Spleen (tissue), 11 donors: ENCODE data around the gene CPE. TPM values are rescaled to one million over a fixed set of nuclear protein-coding genes. Genes with fewer than 3 reads are reported as not detected.
"Not testable (repeated sequence)": the region's sequence is repeated elsewhere in the genome, so short reads cannot be mapped to it uniquely, and the experiment has no call there.

Experiments used
- DNase-seq: peaks from one replicate; pipeline ENCODE4 v3.0.0-alpha.2; 2020
- H3K27ac ChIP-seq, 8 donors: fragments of 200-600 bp; sonication (generic) in 7 of 8; 1 replicate in 4 of 8; 2 replicates in 4 of 8; pipeline versions ENCODE4 v1.5.0 to v1.8.0; 2016 to 2021; ENCODE audit warnings: inconsistent platforms in 4 of 8, mild to moderate bottlenecking in 4 of 8, moderate library complexity in 1 of 8
- H3K27me3 ChIP-seq, 7 donors: fragments of 200-600 bp; sonication (generic) in 6 of 7; replicated peaks in 1 of 7; 1 replicate in 4 of 7; 2 replicates in 3 of 7; pipeline versions ENCODE4 v1.5.0 to v1.8.0; 2016 to 2021; ENCODE audit warnings: inconsistent platforms in 3 of 7, mild to moderate bottlenecking in 1 of 7
- H3K36me3 ChIP-seq, 6 donors: fragments of 200-600 bp; sonication (generic) in 5 of 6; 1 replicate in 4 of 6; 2 replicates in 2 of 6; pipeline versions ENCODE4 v1.5.0 to v1.8.0; 2016 to 2021; ENCODE audit warnings: inconsistent platforms in 2 of 6
- H3K4me1 ChIP-seq, 6 donors: fragments of 200-600 bp; sonication (generic) in 5 of 6; 1 replicate in 3 of 6; 2 replicates in 3 of 6; pipeline versions ENCODE4 v1.5.0 to v1.8.0; 2016 to 2021; ENCODE audit warnings: inconsistent platforms in 3 of 6
- H3K4me3 ChIP-seq, 8 donors: fragments of 200-600 bp; sonication (generic) in 7 of 8; 1 replicate in 4 of 8; 2 replicates in 4 of 8; pipeline versions ENCODE4 v1.5.0 to v1.8.0; 2016 to 2021; ENCODE audit warnings: inconsistent platforms in 4 of 8, mild to moderate bottlenecking in 4 of 8, moderate library complexity in 2 of 8
- H3K9me3 ChIP-seq, 8 donors: fragments of 200-600 bp; sonication (generic) in 7 of 8; 1 replicate in 4 of 8; 2 replicates in 4 of 8; pipeline versions ENCODE4 v1.5.0 to v1.8.0; 2016 to 2021; ENCODE audit warnings: inconsistent platforms in 4 of 8
- POLR2A ChIP-seq, 3 donors: fragments of 450-650 bp; IDR thresholded peaks; one replicate each; pipeline ENCODE4 v1.5.1; 2017; ENCODE audit warnings: antibody characterized with exemption in 3 of 3, mild to moderate bottlenecking in 1 of 3
- POLR2AphosphoS5 ChIP-seq, 3 donors: sonication (generic); formaldehyde crosslinking; IDR thresholded peaks; one replicate each; pipeline ENCODE4 v1.5.1; 2017; ENCODE audit warnings: antibody characterized with exemption in 3 of 3
- WGBS, 5 donors: extraction: QIAGEN DNeasy Blood & Tissue Kit in 3 of 5; methylation state at CpG; one replicate each; pipeline versions ENCODE4 v1.1.5 to v1.1.7; 2013 to 2018; 5-methylcytosine and 5-hydroxymethylcytosine counted together
- intact Hi-C: fragments of 100-400 bp; cut with DNase I; formaldehyde crosslinking; loops from one replicate; pipeline ENCODE4 v1.15.0; 2023; ENCODE audit warnings: low total_unique reads
- polyA plus RNA-seq, 3 donors: library from polyadenylated mRNA; stranded (reverse); fragments of 200-250 nt; gene quantifications; one replicate each; pipeline ENCODE4 v1.2.1, GENCODE V29; 2013
- total RNA-seq, 7 donors: library from RNA; depleted of rRNA in 3 of 7; stranded (reverse); fragments of >200 nt in 3 of 7; fragmentation: NEBNext Ultra II Directional in 4 of 7; extraction: Animal tissue kit (Norgen Biotek cat#: 25700) in 4 of 7; gene quantifications; one replicate each; pipeline versions ENCODE4 v1.1.0 to v1.2.1, GENCODE V29; 2016 to 2021
- TF ChIP-seq, protein P1 (sequence below), 11 experiments: fragments of 200-600 bp in 7 of 11; fragments of 450-650 bp in 4 of 11; sonication (generic) in 4 of 11; IDR thresholded peaks in 8 of 11; conservative IDR thresholded peaks in 3 of 11; 1 replicate in 7 of 11; 2 replicates in 4 of 11; pipeline versions ENCODE4 v1.4.0 to v1.8.0; 2016 to 2021; ENCODE audit warnings: antibody characterized with exemption in 11 of 11, inconsistent platforms in 4 of 11, mild to moderate bottlenecking in 1 of 11
- donor health status: healthy with polysubstance abuse.
- donor health status: DM: no; HTN: no; CAD: no; lungs with moderate emphysema.
- donor health status: DM: no; HTN: no; CAD: no.
- donor health status: Bipolar disorder and iron deficiency.
- donor health status: healthy.
- donor health status: DM: no; HTN: no; CAD: no.
- donor health status: DM: yes; HTN: yes; CAD: no.

The CPE gene
- total and polyA plus RNA-seq, 10 donors = 1.5 to 9.8 (median 6.2) TPM

DNA sequence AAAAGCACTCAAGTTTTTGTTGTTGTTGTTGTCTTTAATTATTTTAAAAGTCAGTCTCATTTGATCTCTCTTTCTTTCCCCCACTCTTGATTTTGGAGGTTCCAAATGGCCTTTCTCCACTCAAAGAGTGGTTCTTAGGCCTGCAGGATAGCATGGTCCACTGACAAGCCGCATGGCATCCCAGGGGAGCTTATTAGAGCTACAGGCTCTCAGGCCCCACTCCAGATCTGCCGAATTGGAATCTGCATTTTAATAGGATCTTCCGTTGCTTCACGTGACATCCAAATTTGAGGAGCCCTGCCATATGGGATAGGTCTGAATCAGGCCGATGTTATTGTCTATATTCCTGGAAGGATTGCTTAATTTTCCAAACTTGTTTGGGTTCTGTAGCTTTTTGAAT, 72.1 kb downstream of the CPE start:
- no peak for DNase-seq
- no peak overlapping the region for H3K4me3 ChIP-seq
- H3K27ac ChIP-seq = no peak overlapping the region
- intact Hi-C loops = no loop called here
- WGBS, 5 donors = 94 to 98% (median 95%) methylated on average over 5 of the region's 5 CpGs
- TF ChIP-seq POLR2AphosphoS5 (IDR thresholded peaks at IDR 0.05) = no peak
- TF ChIP-seq, protein P1, sequence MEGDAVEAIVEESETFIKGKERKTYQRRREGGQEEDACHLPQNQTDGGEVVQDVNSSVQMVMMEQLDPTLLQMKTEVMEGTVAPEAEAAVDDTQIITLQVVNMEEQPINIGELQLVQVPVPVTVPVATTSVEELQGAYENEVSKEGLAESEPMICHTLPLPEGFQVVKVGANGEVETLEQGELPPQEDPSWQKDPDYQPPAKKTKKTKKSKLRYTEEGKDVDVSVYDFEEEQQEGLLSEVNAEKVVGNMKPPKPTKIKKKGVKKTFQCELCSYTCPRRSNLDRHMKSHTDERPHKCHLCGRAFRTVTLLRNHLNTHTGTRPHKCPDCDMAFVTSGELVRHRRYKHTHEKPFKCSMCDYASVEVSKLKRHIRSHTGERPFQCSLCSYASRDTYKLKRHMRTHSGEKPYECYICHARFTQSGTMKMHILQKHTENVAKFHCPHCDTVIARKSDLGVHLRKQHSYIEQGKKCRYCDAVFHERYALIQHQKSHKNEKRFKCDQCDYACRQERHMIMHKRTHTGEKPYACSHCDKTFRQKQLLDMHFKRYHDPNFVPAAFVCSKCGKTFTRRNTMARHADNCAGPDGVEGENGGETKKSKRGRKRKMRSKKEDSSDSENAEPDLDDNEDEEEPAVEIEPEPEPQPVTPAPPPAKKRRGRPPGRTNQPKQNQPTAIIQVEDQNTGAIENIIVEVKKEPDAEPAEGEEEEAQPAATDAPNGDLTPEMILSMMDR (IDR thresholded peaks at IDR 0.05 in 8 of 11, conservative IDR thresholded peaks at IDR 0.05 in 3 of 11) = no peak
- TF ChIP-seq POLR2A (IDR thresholded peaks at IDR 0.05) = no peak
- no peaks in the 10 kb centered on the region for H3K4me1 ChIP-seq
- no peaks in the 10 kb centered on the region for H3K9me3 ChIP-seq
- no peaks in the 10 kb centered on the region for H3K36me3 ChIP-seq
- no peaks in the 10 kb centered on the region for H3K27me3 ChIP-seq

DNA sequence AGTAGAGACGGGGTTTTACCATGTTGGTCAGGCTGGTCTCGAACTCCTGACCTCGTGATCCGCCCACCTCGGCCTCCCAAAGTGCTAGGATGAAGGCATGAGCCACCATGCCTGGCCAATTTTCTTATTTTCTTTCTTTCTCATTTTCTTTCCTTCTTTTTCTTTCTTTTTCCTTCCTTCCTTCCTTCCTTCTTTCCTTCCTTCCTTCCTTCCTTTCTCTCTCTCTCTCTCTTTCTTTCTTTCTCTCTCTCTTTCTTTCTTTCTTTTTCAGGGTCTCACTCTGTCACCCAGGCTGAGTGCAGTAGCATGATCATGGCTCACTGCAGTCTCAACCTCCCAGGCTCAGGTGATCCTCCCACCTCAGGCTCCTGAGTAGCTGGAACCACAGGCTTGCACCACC, 74.3 kb downstream of the CPE start:
- H3K27me3 ChIP-seq, H3K27ac ChIP-seq, H3K36me3 ChIP-seq, H3K4me3 ChIP-seq, intact Hi-C loops, H3K4me1 ChIP-seq, DNase-seq, H3K9me3 ChIP-seq: not testable (repeated sequence)
- 83 to 98% (median 84%) methylated on average over 5 of the region's 5 CpGs for WGBS, 5 donors

DNA sequence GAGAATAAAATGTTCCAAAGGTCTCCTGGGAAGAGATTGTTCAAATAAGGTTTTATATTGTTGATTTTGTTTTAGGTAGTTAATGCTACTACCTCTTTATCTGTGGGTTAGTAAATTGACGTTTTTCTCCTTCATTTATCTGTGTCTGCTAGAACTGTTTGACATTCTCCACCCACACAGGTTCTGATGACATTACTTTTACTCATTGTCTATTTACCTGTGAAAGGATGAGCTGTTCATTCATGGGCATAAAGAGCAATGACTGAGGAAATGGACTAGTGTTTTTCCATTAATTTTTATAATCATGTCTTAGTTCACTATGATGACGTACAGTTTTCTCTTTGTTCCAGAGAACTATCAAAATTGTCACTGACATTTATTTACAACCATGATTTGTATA, 75.6 kb downstream of the CPE start:
- Histone ChIP-seq H3K27me3 (peaks cover 0 to 8% (median 0%) of the 10 kb centered on the region in 7 donors), H3K36me3 (no peaks in the 10 kb centered on the region), H3K4me1 (no peaks in the 10 kb centered on the region), H3K27ac (no peak overlapping the region), H3K4me3 (no peak overlapping the region), H3K9me3 (no peaks in the 10 kb centered on the region)
- no peak for TF ChIP-seq POLR2A (IDR thresholded peaks at IDR 0.05)
- TF ChIP-seq, protein P1 (IDR thresholded peaks at IDR 0.05 in 8 of 11, conservative IDR thresholded peaks at IDR 0.05 in 3 of 11) = no peak
- WGBS, 5 donors = 64 to 75% (median 70%) methylated on average over 2 of the region's 2 CpGs
- DNase-seq = no peak
- intact Hi-C loops = no loop called here

DNA sequence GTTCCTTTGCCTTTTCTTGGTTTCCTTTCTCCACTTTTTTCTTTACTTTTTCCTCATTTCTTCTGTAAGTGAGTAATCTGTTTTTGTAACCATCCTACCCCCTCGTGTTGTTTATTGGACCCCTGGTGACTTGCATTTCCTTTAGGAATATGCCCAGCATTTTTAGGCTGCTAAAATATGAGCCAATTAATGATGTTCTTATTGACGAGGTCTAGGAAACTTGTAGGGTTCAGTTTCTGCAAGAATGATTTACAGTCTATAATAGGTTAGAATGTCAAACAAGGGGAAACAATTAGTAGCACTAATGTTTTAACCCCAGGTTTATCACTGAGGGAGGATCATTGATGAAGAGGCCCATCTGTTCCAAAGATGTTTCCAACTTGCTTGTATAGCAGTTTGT, 79.0 kb downstream of the CPE start:
- WGBS, 5 donors = 33 to 54% (median 44%) methylated on average over 2 of the region's 2 CpGs
- Histone ChIP-seq H3K9me3 (no peaks in the 10 kb centered on the region), H3K4me1 (no peaks in the 10 kb centered on the region), H3K36me3 (no peaks in the 10 kb centered on the region), H3K27ac (no peak overlapping the region), H3K4me3 (no peak overlapping the region), H3K27me3 (peaks cover 0 to 13% (median 0%) of the 10 kb centered on the region in 7 donors)
- TF ChIP-seq, protein P1 (IDR thresholded peaks at IDR 0.05 in 8 of 11, conservative IDR thresholded peaks at IDR 0.05 in 3 of 11) = no peak
- no peak for DNase-seq
- intact Hi-C loops = no loop called here

DNA sequence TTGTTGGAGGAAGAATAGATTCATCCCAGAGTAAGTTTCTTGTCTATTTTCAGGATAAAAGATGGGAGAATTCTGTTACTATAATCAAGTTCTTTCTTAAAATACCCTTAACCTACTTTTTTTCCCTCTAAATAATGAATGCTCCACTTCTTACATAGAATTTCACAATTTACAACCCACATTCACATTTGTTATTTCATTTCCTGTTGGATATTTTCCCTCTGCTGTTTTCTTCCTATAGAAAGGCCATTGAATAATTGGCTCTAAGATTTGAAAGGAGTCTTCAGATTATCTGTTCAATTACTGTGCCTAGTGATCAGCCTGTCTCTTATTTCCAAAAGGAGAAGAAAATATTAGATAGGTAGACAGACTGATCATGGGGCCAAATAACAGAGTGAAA, 79.7 kb downstream of the CPE start:
- no peaks in the 10 kb centered on the region for H3K4me1 ChIP-seq
- TF ChIP-seq, protein P1 (IDR thresholded peaks at IDR 0.05 in 8 of 11, conservative IDR thresholded peaks at IDR 0.05 in 3 of 11) = no peak
- no peak for TF ChIP-seq POLR2AphosphoS5 (IDR thresholded peaks at IDR 0.05)
- no peak for TF ChIP-seq POLR2A (IDR thresholded peaks at IDR 0.05)
- intact Hi-C loops = no loop called here
- no peak for DNase-seq
- no peak overlapping the region for H3K27ac ChIP-seq
- no peaks in the 10 kb centered on the region for H3K9me3 ChIP-seq
- no peaks in the 10 kb centered on the region for H3K36me3 ChIP-seq
- peaks cover 0 to 13% (median 0%) of the 10 kb centered on the region in 7 donors for H3K27me3 ChIP-seq
- H3K4me3 ChIP-seq = no peak overlapping the region
